ENCODE data around the gene MEGF11.

MEGF11 gene

GRCh38 chr15:65963358-65963757 lies 290.2 kb downstream of the MEGF11 start:
- Histone ChIP-seq H4K20me1 (ENCODE audit: low read depth, low read length) (no peaks in the 10 kb centered on the region), H3K79me2 (ENCODE audit: insufficient read depth, low read length) (no peaks in the 10 kb centered on the region), H3K27me3 (ENCODE audit: low read length) (no peaks in the 10 kb centered on the region), H3K9me2 (replicated peaks; ENCODE audit: insufficient read depth, low read length) (no peaks in the 10 kb centered on the region), H3K36me3 (ENCODE audit: low read length) (no peaks in the 10 kb centered on the region), H3K9me3 (ENCODE audit: insufficient read depth, low read length) (no peaks in the 10 kb centered on the region), H3K4me3 (ENCODE audit: insufficient read depth, low read length, poor library complexity, severe bottlenecking) (no peak overlapping the region), H3F3A (ENCODE audit: insufficient read depth) (no peaks in the 10 kb centered on the region), H2AFZ (ENCODE audit: low read depth, low read length, severe bottlenecking) (no peak overlapping the region), H3K27ac (ENCODE audit: low read depth, low read length) (no peak overlapping the region), H3K4me2 (ENCODE audit: low read depth, low read length, poor library complexity, severe bottlenecking) (no peak overlapping the region), H3K9ac (ENCODE audit: low read length) (no peak overlapping the region)
- no peak for TF ChIP-seq EZH2phosphoT487 (conservative IDR thresholded peaks at IDR 0.05; ENCODE audit: low read length)
- TF ChIP-seq CTCF (IDR thresholded peaks at IDR 0.05; ENCODE audit: insufficient read depth, low read length, poor library complexity, severe bottlenecking), result no peak

GRCh38 chr15:65962187-65962586 lies 291.4 kb downstream of the MEGF11 start:
- Histone ChIP-seq H3K27ac (ENCODE audit: low read depth, low read length) (no peak overlapping the region), H3K79me2 (ENCODE audit: insufficient read depth, low read length) (no peaks in the 10 kb centered on the region), H3K36me3 (ENCODE audit: low read length) (no peaks in the 10 kb centered on the region), H4K20me1 (ENCODE audit: low read depth, low read length) (no peaks in the 10 kb centered on the region), H3K9me2 (replicated peaks; ENCODE audit: insufficient read depth, low read length) (no peaks in the 10 kb centered on the region), H3K9me3 (ENCODE audit: insufficient read depth, low read length) (no peaks in the 10 kb centered on the region), H3F3A (ENCODE audit: insufficient read depth) (no peaks in the 10 kb centered on the region), H3K4me2 (ENCODE audit: low read depth, low read length, poor library complexity, severe bottlenecking) (no peak overlapping the region), H2AFZ (ENCODE audit: low read depth, low read length, severe bottlenecking) (no peak overlapping the region), H3K27me3 (ENCODE audit: low read length) (no peaks in the 10 kb centered on the region), H3K4me3 (ENCODE audit: insufficient read depth, low read length, poor library complexity, severe bottlenecking) (no peak overlapping the region), H3K9ac (ENCODE audit: low read length) (no peak overlapping the region)
- TF ChIP-seq CTCF (IDR thresholded peaks at IDR 0.05; ENCODE audit: insufficient read depth, low read length, poor library complexity, severe bottlenecking) (no peak), EZH2phosphoT487 (conservative IDR thresholded peaks at IDR 0.05; ENCODE audit: low read length) (no peak)

GRCh38 chr15:65960586-65960985 lies 293.0 kb downstream of the MEGF11 start:
- H3K79me2 ChIP-seq (ENCODE audit: insufficient read depth, low read length), result no peaks in the 10 kb centered on the region
- no peaks in the 10 kb centered on the region for H3K9me2 ChIP-seq (replicated peaks; ENCODE audit: insufficient read depth, low read length)
- no peaks in the 10 kb centered on the region for H3K27me3 ChIP-seq (ENCODE audit: low read length)

More at GRCh38 chr15:65960586-65960985, 293.0 kb downstream of the MEGF11 start:
- TF ChIP-seq CTCF (IDR thresholded peaks at IDR 0.05; ENCODE audit: insufficient read depth, low read length, poor library complexity, severe bottlenecking) (no peak), EZH2phosphoT487 (conservative IDR thresholded peaks at IDR 0.05; ENCODE audit: low read length) (no peak)
- Histone ChIP-seq H3K9me3 (ENCODE audit: insufficient read depth, low read length) (no peaks in the 10 kb centered on the region), H3K36me3 (ENCODE audit: low read length) (no peaks in the 10 kb centered on the region), H3K9ac (ENCODE audit: low read length) (no peak overlapping the region), H3F3A (ENCODE audit: insufficient read depth) (no peaks in the 10 kb centered on the region), H2AFZ (ENCODE audit: low read depth, low read length, severe bottlenecking) (no peak overlapping the region), H4K20me1 (ENCODE audit: low read depth, low read length) (no peaks in the 10 kb centered on the region), H3K4me2 (ENCODE audit: low read depth, low read length, poor library complexity, severe bottlenecking) (no peak overlapping the region), H3K4me3 (ENCODE audit: insufficient read depth, low read length, poor library complexity, severe bottlenecking) (no peak overlapping the region), H3K27ac (ENCODE audit: low read depth, low read length) (no peak overlapping the region)
